ENCODE data around the gene TAS2R14. TPM values are rescaled to one million over a fixed set of nuclear protein-coding genes. Genes with fewer than 3 reads are reported as not detected.

Gene TAS2R14
- total and polyA plus RNA-seq, 2 experiments from 2014 or later, result 0.59 to 6.6 TPM

- no peaks in the 10 kb centered on the region for H3K36me3 ChIP-seq (replicated peaks; ENCODE audit: insufficient read depth, low read depth)
- no peaks in the 10 kb centered on the region for H3K27me3 ChIP-seq
- no peaks in the 10 kb centered on the region for H3K9me3 ChIP-seq (ENCODE audit: low read depth)
- H3K27ac ChIP-seq, result no peak overlapping the region
- no peaks in the 10 kb centered on the region for H4K20me1 ChIP-seq (ENCODE audit: insufficient read depth, poor library complexity, severe bottlenecking)
- H2AFZ ChIP-seq, result no peak overlapping the region
- no peaks in the 10 kb centered on the region for H3K9me2 ChIP-seq (replicated peaks; ENCODE audit: insufficient read depth)
- no peak for DNase-seq (ENCODE audit: low spot score)
- no peak overlapping the region for H3K4me3 ChIP-seq
- H3K4me2 ChIP-seq, result no peak overlapping the region
- H3K79me2 ChIP-seq, result no peaks in the 10 kb centered on the region
- TF ChIP-seq EZH2 (IDR thresholded peaks at IDR 0.05; ENCODE audit: borderline replicate concordance), result no peak
- TF ChIP-seq CTCF (IDR thresholded peaks at IDR 0.05; ENCODE audit: poor library complexity), result no peak
- TF ChIP-seq EZH2phosphoT487 (IDR thresholded peaks at IDR 0.05; ENCODE audit: low read depth, severe bottlenecking, unreplicated experiment), result no peak
- 93% methylated on average over 2 of the region's 2 CpGs for WGBS (ENCODE audit: low lambda C conversion rate, missing lambda C conversion rate)
- H3K4me1 ChIP-seq (ENCODE audit: insufficient read depth), result no peaks in the 10 kb centered on the region
Measured at GRCh38 chr12:10940389-10940788, 1.3 kb upstream of the TAS2R14 start.

GRCh38 chr12:10936506-10936905, 2.6 kb downstream of the TAS2R14 start:
- 88% methylated on average over 1 of the region's 1 CpG for WGBS (ENCODE audit: low lambda C conversion rate, missing lambda C conversion rate)
- no peaks in the 10 kb centered on the region for H3K27me3 ChIP-seq

GRCh38 chr12:10928746-10929286, 10.2 kb downstream of the TAS2R14 start, which contains the start of gene PRH2:
TSS of gene PRH2 (plus strand) at chr12:10929236. CDS start at chr12:10929274, 38 bp downstream.
- no peaks in the 10 kb centered on the region for H4K20me1 ChIP-seq (ENCODE audit: insufficient read depth, poor library complexity, severe bottlenecking)
- no peak within 1 kb of the TSS for H3K27ac ChIP-seq
- H3K36me3 ChIP-seq (replicated peaks; ENCODE audit: insufficient read depth, low read depth), result no peaks in the 10 kb centered on the region
- H3K9me2 ChIP-seq (replicated peaks; ENCODE audit: insufficient read depth), result no peaks in the 10 kb centered on the region
- no peaks in the 10 kb centered on the region for H3K4me1 ChIP-seq (ENCODE audit: insufficient read depth)
- no peak for DNase-seq (ENCODE audit: low spot score)
- H2AFZ ChIP-seq, result no peak within 1 kb of the TSS
- H3K4me3 ChIP-seq, result no peak within 1 kb of the TSS
- no peak for TF ChIP-seq EZH2phosphoT487 (IDR thresholded peaks at IDR 0.05; ENCODE audit: low read depth, severe bottlenecking, unreplicated experiment)
- TF ChIP-seq CTCF (IDR thresholded peaks at IDR 0.05; ENCODE audit: poor library complexity), result no peak
- TF ChIP-seq EZH2 (IDR thresholded peaks at IDR 0.05; ENCODE audit: borderline replicate concordance), result no peak
- no peaks in the 10 kb centered on the region for H3K27me3 ChIP-seq
- H3K79me2 ChIP-seq, result no peaks in the 10 kb centered on the region
- no peaks in the 10 kb centered on the region for H3K9me3 ChIP-seq (ENCODE audit: low read depth)
- H3K4me2 ChIP-seq, result no peak within 1 kb of the TSS
- WGBS (ENCODE audit: low lambda C conversion rate, missing lambda C conversion rate), result 91% methylated on average over 5 of the region's 5 CpGs

More at GRCh38 chr12:10936506-10936905, 2.6 kb downstream of the TAS2R14 start:
- Histone ChIP-seq H3K4me2 (no peak overlapping the region), H3K27ac (no peak overlapping the region), H3K36me3 (replicated peaks; ENCODE audit: insufficient read depth, low read depth) (no peaks in the 10 kb centered on the region), H3K79me2 (no peaks in the 10 kb centered on the region), H3K4me3 (no peak overlapping the region), H3K4me1 (ENCODE audit: insufficient read depth) (no peaks in the 10 kb centered on the region), H3K9me3 (ENCODE audit: low read depth) (no peaks in the 10 kb centered on the region), H2AFZ (no peak overlapping the region), H4K20me1 (ENCODE audit: insufficient read depth, poor library complexity, severe bottlenecking) (no peaks in the 10 kb centered on the region), H3K9me2 (replicated peaks; ENCODE audit: insufficient read depth) (no peaks in the 10 kb centered on the region)
- no peak for DNase-seq (ENCODE audit: low spot score)
- no peak for TF ChIP-seq EZH2phosphoT487 (IDR thresholded peaks at IDR 0.05; ENCODE audit: low read depth, severe bottlenecking, unreplicated experiment)
- TF ChIP-seq EZH2 (IDR thresholded peaks at IDR 0.05; ENCODE audit: borderline replicate concordance), result no peak
- no peak for TF ChIP-seq CTCF (IDR thresholded peaks at IDR 0.05; ENCODE audit: poor library complexity)

Data from hepatocyte (in vitro differentiated cells).